Endothelial cell of umbilical vein (primary cell): ENCODE data around the gene TOR4A. TPM values are rescaled to one million over a fixed set of nuclear protein-coding genes. Genes with fewer than 3 reads are reported as not detected.

ENCODE experiments used
- BruUV-seq: library from RNA; stranded (reverse); fragments of 400-500 nt; replicated peaks from 2 replicates; lab custom pipeline; 2021; lab: Mats Ljungman, UMichigan
- CTCF ChIA-PET: fragments of 300-600, 350-600 bp; sonication (Branson Sonifier 250); formaldehyde crosslinking; loops from one replicate; lab custom pipeline; 2021; ENCODE audit warnings: antibody characterized with exemption, inconsistent platforms; lab: Charles Lee
- POLR2A ChIA-PET: fragments of 300-600, 350-600 bp; sonication (Branson Sonifier 250); formaldehyde crosslinking; loops from one replicate; lab custom pipeline; 2021; ENCODE audit warnings: antibody characterized with exemption, inconsistent platforms; lab: Charles Lee
- DNase-seq: peaks from one replicate; pipeline ENCODE4 v3.0.0-alpha.2; 2011; ENCODE audit warnings: low read depth, low spot score
- FAIRE-seq: peaks from 2 replicates; lab custom pipeline; 2011; peaks lifted over from hg19 to GRCh38; lab: Jason Lieb, UNC
- H2AFZ ChIP-seq: 2 replicates; pipeline ENCODE4 v1.6.0; 2012; ENCODE audit warnings: low read depth, low read length, control low read depth, inconsistent platforms
- H3K27ac ChIP-seq: 2 replicates; pipeline ENCODE4 v1.5.1; 2011; ENCODE audit warnings: low read depth, mild to moderate bottlenecking, control low read depth, low read length, moderate library complexity; ENCODE audit not compliant: insufficient read depth
- H3K27me3 ChIP-seq, 2 experiments: 2 replicates each; pipeline versions ENCODE4 v1.6.0 to v1.6.1; 2011; ENCODE audit warnings: low read length in 2 of 2, mixed read lengths in 1 of 2; ENCODE audit not compliant: control insufficient read depth in 2 of 2, insufficient read depth in 2 of 2
- H3K36me3 ChIP-seq, 2 experiments: 2 replicates in 1 of 2; 3 replicates in 1 of 2; pipeline ENCODE4 v1.5.1; 2011; ENCODE audit warnings: low read length in 2 of 2, mild to moderate bottlenecking in 1 of 2, moderate library complexity in 1 of 2; ENCODE audit not compliant: control insufficient read depth in 2 of 2, insufficient read depth in 2 of 2; ENCODE audit errors: extremely low read depth in 1 of 2
- H3K4me1 ChIP-seq: 3 replicates; pipeline ENCODE4 v1.5.1; 2011; ENCODE audit warnings: mild to moderate bottlenecking, low read length; ENCODE audit not compliant: control insufficient read depth, insufficient read depth; ENCODE audit errors: extremely low read depth
- H3K4me2 ChIP-seq: 2 replicates; pipeline ENCODE4 v1.6.1; 2011; ENCODE audit warnings: low read length, control low read depth, mixed read lengths; ENCODE audit not compliant: insufficient read depth
- H3K4me3 ChIP-seq, 3 experiments: fragments of 200-600 bp in 1 of 3; sonication (generic), shearing (Covaris generic) in 1 of 3; replicated peaks in 1 of 3; 2 replicates each; pipeline ENCODE4 v1.5.1; 2011 to 2016; ENCODE audit warnings: control low read depth in 3 of 3, low read length in 3 of 3, mild to moderate bottlenecking in 2 of 3, inconsistent platforms in 1 of 3, low read depth in 1 of 3, moderate library complexity in 1 of 3; ENCODE audit not compliant: insufficient read depth in 1 of 3
- H3K79me2 ChIP-seq: 2 replicates; pipeline ENCODE4 v1.6.0; 2012; ENCODE audit warnings: low read length, inconsistent platforms; ENCODE audit not compliant: control insufficient read depth, insufficient read depth
- H3K9ac ChIP-seq: replicated peaks from 2 replicates; pipeline ENCODE3; 2011; ENCODE audit warnings: low read length, control low read depth; ENCODE audit not compliant: insufficient read depth; ENCODE audit errors: extremely low read depth
- H3K9me1 ChIP-seq: replicated peaks from 3 replicates; pipeline ENCODE4 v1.6.0; 2011; ENCODE audit warnings: mild to moderate bottlenecking, low read length; ENCODE audit not compliant: control insufficient read depth, insufficient read depth; ENCODE audit errors: extremely low read depth
- H3K9me3 ChIP-seq: replicated peaks from 2 replicates; pipeline ENCODE4 v1.5.1; 2012; ENCODE audit warnings: low read length, inconsistent platforms; ENCODE audit not compliant: control insufficient read depth, insufficient read depth
- H4K20me1 ChIP-seq: replicated peaks from 2 replicates; pipeline ENCODE3; 2011; ENCODE audit warnings: mild to moderate bottlenecking, low read length; ENCODE audit not compliant: control insufficient read depth, insufficient read depth; ENCODE audit errors: extremely low read depth
- EZH2 ChIP-seq: IDR thresholded peaks from 2 replicates; pipeline ENCODE4 v1.6.1; 2012; ENCODE audit warnings: borderline replicate concordance, low read depth, mild to moderate bottlenecking, moderate library complexity, low read length, inconsistent platforms; ENCODE audit not compliant: severe bottlenecking
- FOS ChIP-seq: IDR thresholded peaks from 2 replicates; pipeline ENCODE4 v1.6.1; 2011; ENCODE audit warnings: mild to moderate bottlenecking, low read length, moderate library complexity, borderline replicate concordance; ENCODE audit not compliant: insufficient read depth
- GATA2 ChIP-seq: IDR thresholded peaks from 2 replicates; pipeline ENCODE4 v1.7.0; 2011; ENCODE audit warnings: low read depth, mild to moderate bottlenecking, moderate library complexity, mixed read lengths, low read length; ENCODE audit not compliant: insufficient read length, insufficient read depth
- JUN ChIP-seq: IDR thresholded peaks from 2 replicates; pipeline ENCODE4 v1.6.1; 2011; ENCODE audit warnings: borderline replicate concordance, low read depth; ENCODE audit not compliant: insufficient read length, insufficient read depth
- MYC ChIP-seq: IDR thresholded peaks from one replicate; pipeline ENCODE4 v1.6.1; 2011; ENCODE audit warnings: mild to moderate bottlenecking, low read depth, low read length
- POLR2A ChIP-seq: IDR thresholded peaks from 2 replicates; pipeline ENCODE4 v1.6.1; 2012; ENCODE audit warnings: low read depth, mild to moderate bottlenecking, control low read depth, low read length
- POLR2AphosphoS5 ChIP-seq: IDR thresholded peaks from 2 replicates; pipeline ENCODE4 v1.6.1; 2012; ENCODE audit warnings: low read depth, mild to moderate bottlenecking, control low read depth, low read length, moderate library complexity; ENCODE audit not compliant: insufficient read depth
- dilution Hi-C: fragments of 300-500 bp; cut with MboI; formaldehyde crosslinking; loops from one replicate; pipeline ENCODE4 v1.15.0; 2019; ENCODE audit warnings: low sequenced_read_pairs; ENCODE audit not compliant: extremely low pct_ligation_motif_present
- intact Hi-C: fragments of 100-400 bp; cut with micrococcal nuclease; formaldehyde crosslinking; loops from one replicate; pipeline ENCODE4 v1.10.0; 2022
- polyA plus RNA-seq, 4 experiments: library from polyadenylated mRNA; depleted of rRNA in 3 of 4; stranded (reverse) in 3 of 4; unstranded in 1 of 4; fragments of >200 nt; gene quantifications; 2 replicates each; pipeline versions ENCODE4 v1.2.1 to v1.2.3, GENCODE V29; 2011 to 2012; ENCODE audit warnings: missing spikeins in 1 of 4
- total RNA-seq: library from RNA; stranded (reverse); gene quantifications from 2 replicates; pipeline ENCODE4 v1.2.3, GENCODE V29; 2021
- TF ChIP-seq, protein P1 (sequence below), 2 donors: IDR thresholded peaks; 1 replicate in 1 of 2; 2 replicates in 1 of 2; pipeline ENCODE4 v1.5.1; 2011; ENCODE audit warnings: low read length in 2 of 2, mild to moderate bottlenecking in 2 of 2, moderate library complexity in 2 of 2, control low read depth in 1 of 2, inconsistent platforms in 1 of 2, low read depth in 1 of 2; ENCODE audit not compliant: insufficient read depth in 1 of 2; ENCODE audit errors: extremely low read depth in 1 of 2
- TF ChIP-seq, protein P2 (sequence below): IDR thresholded peaks from 2 replicates; pipeline ENCODE4 v1.6.1; 2011; ENCODE audit not compliant: insufficient read depth, insufficient read length

TOR4A gene
- total and polyA plus RNA-seq, 2 donors (not counting 3 experiments of a cell fraction or from before 2014, with no cell fraction given): 32.4 to 48.0 TPM

DNA sequence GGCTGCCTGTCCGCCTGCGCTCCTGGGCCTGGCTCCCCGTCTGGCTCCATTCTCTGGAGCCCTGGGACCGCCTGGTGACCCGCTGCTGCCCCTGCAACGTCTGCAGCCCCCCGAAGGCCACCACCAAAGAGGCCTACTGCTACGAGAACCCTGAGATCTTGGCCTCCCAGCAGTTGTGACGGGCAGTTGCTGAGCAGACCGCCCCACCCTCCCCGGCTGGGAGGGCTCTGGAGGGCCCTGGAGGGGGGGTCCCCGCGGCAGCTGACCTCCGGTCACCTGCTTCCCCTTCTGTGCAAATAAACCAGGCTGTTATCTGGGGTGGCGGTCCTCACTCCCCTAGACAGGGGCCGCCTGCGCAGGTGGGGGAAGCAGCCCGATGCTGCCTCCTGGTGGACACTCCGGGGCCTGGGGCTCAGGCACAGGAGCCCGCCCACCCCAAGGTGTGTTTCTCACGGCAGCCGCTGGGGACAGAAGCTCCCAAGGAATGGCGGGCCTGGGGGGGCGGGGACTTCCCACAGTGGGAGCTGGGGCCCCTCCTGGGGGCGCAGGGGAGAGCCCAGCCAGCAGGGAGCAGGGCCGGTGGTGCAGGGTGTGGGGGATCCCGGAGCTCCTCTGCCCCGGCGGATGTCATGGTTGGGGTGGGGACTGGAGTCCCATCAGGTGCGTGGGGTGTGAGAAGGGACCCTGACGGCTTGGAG is 41.1 kb upstream of the TOR4A start:
- peak; percentile 82 for FAIRE-seq
- POLR2A ChIA-PET: interaction anchor here (0.6 kb wide), 4 partner anchors 32 to 149 kb away, joined by 3 to 4 read pairs (median 3); partner anchors contain the start of gene MAN1B1
- Histone ChIP-seq H3K27ac (no peak overlapping the region), H3K4me3 (no peak overlapping the region), H3K9me1 (no peaks in the 10 kb centered on the region), H4K20me1 (no peaks in the 10 kb centered on the region), H3K9ac (no peak overlapping the region), H3K4me1 (no peaks in the 10 kb centered on the region), H3K79me2 (peaks cover 4% of the 10 kb centered on the region), H3K9me3 (no peaks in the 10 kb centered on the region), H3K4me2 (no peak overlapping the region), H3K36me3 (no peaks in the 10 kb centered on the region), H3K27me3 (no peaks in the 10 kb centered on the region), H2AFZ (no peak overlapping the region)
- intact Hi-C loops (loop anchor here (1.0 to 5.0 kb wide), 3 partner anchors 14 to 449 kb away; partner anchors contain the start of gene RNF208), dilution Hi-C loops (no loop called here)
- CTCF ChIA-PET: interaction anchor here (0.6 to 2.5 kb wide), 68 partner anchors 9 to 782 kb away, joined by 3 to 63 read pairs (median 4); partner anchors contain the start of genes CYSRT1, MAN1B1, NDOR1 and NELFB
- no TSS peak for BruUV-seq
- peak; percentile 77 for DNase-seq
- no peak for TF ChIP-seq FOS
- TF ChIP-seq JUN: no peak
- TF ChIP-seq POLR2A: no peak
- TF ChIP-seq, protein P1, sequence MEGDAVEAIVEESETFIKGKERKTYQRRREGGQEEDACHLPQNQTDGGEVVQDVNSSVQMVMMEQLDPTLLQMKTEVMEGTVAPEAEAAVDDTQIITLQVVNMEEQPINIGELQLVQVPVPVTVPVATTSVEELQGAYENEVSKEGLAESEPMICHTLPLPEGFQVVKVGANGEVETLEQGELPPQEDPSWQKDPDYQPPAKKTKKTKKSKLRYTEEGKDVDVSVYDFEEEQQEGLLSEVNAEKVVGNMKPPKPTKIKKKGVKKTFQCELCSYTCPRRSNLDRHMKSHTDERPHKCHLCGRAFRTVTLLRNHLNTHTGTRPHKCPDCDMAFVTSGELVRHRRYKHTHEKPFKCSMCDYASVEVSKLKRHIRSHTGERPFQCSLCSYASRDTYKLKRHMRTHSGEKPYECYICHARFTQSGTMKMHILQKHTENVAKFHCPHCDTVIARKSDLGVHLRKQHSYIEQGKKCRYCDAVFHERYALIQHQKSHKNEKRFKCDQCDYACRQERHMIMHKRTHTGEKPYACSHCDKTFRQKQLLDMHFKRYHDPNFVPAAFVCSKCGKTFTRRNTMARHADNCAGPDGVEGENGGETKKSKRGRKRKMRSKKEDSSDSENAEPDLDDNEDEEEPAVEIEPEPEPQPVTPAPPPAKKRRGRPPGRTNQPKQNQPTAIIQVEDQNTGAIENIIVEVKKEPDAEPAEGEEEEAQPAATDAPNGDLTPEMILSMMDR (IDR thresholded peaks at IDR 0.05; ENCODE audit: extremely low read depth in 1 of 2, insufficient read depth in 1 of 2, low read depth in 1 of 2, low read length in 2 of 2): peak; percentile 97 to 99
- peak; percentile 33 for TF ChIP-seq POLR2AphosphoS5
- TF ChIP-seq EZH2: no peak
- TF ChIP-seq, protein P2, sequence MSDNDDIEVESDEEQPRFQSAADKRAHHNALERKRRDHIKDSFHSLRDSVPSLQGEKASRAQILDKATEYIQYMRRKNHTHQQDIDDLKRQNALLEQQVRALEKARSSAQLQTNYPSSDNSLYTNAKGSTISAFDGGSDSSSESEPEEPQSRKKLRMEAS: no peak
- TF ChIP-seq GATA2: no peak
- no peak for TF ChIP-seq MYC
